ENCODE data around the gene CFAP410. TPM values are rescaled to one million over a fixed set of nuclear protein-coding genes. Genes with fewer than 3 reads are reported as not detected.
"Not testable (repeated sequence)": the region's sequence is repeated elsewhere in the genome, so short reads cannot be mapped to it uniquely, and the experiment has no call there.

The CFAP410 gene
- total RNA-seq, 4 donors from 2014 or later = 10.6 to 23.0 (median 20.0) TPM

DNA sequence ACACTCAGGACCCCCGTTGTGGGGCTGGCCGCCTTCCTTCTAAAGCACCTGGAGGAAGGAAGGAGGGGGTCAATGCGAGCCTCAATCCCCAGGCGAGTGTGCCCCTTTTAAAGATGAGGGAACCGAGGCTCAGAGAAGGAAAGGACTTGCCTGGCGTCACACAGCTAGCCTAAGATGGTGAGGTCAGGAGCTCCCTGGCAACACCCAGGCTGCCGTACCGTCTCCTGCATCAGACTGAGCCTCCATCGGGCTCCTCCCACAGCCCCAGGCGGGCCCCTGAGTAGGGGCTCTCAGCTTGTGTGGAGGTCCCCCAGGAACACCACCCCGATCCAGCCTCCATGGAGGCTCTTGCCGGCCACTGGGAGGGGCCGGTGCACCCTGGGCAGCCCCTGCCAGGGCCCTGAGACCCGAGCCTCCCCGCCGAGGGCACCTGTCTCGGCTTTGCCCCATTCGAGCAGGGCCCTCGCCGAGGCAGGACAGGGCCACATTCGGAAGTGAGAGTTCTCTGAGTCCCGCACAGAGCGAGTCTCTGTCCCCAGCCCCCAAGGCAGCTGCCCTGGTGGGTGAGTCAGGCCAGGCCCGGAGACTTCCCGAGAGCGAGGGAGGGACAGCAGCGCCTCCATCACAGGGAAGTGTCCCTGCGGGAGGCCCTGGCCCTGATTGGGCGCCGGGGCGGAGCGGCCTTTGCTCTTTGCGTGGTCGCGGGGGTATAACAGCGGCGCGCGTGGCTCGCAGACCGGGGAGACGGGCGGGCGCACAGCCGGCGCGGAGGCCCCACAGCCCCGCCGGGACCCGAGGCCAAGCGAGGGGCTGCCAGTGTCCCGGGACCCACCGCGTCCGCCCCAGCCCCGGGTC is 53.8 kb downstream of the CFAP410 start, which contains the start of gene AIRE:
TSS of gene AIRE (plus strand) at position 739 of the 855 bp plus-strand sequence. CDS start 131 bp downstream, outside the sequence.
- no peak for ATAC-seq
- in situ Hi-C loops (cut with MboI; ENCODE audit: low sequenced_read_pairs in 4 of 4) = no loop called here

DNA sequence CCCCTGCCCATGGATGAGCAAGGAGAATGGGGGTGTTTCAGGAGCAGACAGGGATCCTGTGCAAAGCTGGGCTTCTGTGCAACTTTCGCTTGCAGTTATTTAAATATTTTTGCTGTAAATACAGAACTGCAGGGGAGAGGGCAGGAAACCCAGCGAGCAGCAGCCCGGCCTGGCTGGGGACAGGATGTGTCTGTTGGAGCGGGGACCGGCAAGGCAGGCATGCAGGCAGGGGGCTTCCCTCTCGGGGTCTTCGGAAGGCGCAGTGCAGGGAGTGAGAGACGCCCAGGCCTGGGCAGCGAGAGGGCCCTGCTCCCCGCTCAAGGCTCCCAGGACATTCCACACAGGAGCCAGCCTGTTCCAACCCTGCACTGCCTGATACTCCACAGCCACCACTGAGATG is 55.2 kb downstream of the CFAP410 start:
- H3K4me3 ChIP-seq = no peak overlapping the region
- peaks cover 8 to 17% (median 12%) of the 10 kb centered on the region in 3 donors for H3K27me3 ChIP-seq
- TF ChIP-seq POLR2A (IDR thresholded peaks at IDR 0.05) = no peak
- TF ChIP-seq CTCF (IDR thresholded peaks at IDR 0.05 in 4 of 5, conservative IDR thresholded peaks at IDR 0.05 in 1 of 5) = no peak
- H3K9me3 ChIP-seq = no peaks in the 10 kb centered on the region
- no peaks in the 10 kb centered on the region for H3K36me3 ChIP-seq
- intact Hi-C loops (cut with DNase I; ENCODE audit: low total_unique reads) = no loop called here
- H3K27ac ChIP-seq = no peak overlapping the region
- ATAC-seq (no peak), DNase-seq (no peak)
- no peaks in the 10 kb centered on the region for H3K4me1 ChIP-seq
- in situ Hi-C loops (cut with MboI; ENCODE audit: low sequenced_read_pairs in 4 of 4) = no loop called here

More for the DNA sequence above, 53.8 kb downstream of the CFAP410 start, which contains the start of gene AIRE:
- no peak for DNase-seq
- Histone ChIP-seq H3K36me3 (no peaks in the 10 kb centered on the region), H3K9me3 (no peaks in the 10 kb centered on the region), H3K4me3 (no peak within 1 kb of the TSS), H3K27ac (no peak within 1 kb of the TSS), H3K4me1 (no peaks in the 10 kb centered on the region), H3K27me3 (peaks cover 8 to 17% (median 12%) of the 10 kb centered on the region in 3 donors)
- no peak for TF ChIP-seq POLR2A (IDR thresholded peaks at IDR 0.05)
- TF ChIP-seq CTCF (IDR thresholded peaks at IDR 0.05 in 4 of 5, conservative IDR thresholded peaks at IDR 0.05 in 1 of 5) = no peak
- intact Hi-C loops (cut with DNase I; ENCODE audit: low total_unique reads) = no loop called here

- in situ Hi-C loops (cut with MboI; ENCODE audit: low sequenced_read_pairs in 4 of 4); H3K4me1 ChIP-seq; H3K4me3 ChIP-seq; H3K36me3 ChIP-seq; H3K27ac ChIP-seq; H3K9me3 ChIP-seq; ATAC-seq; DNase-seq; intact Hi-C loops (cut with DNase I; ENCODE audit: low total_unique reads): not testable (repeated sequence)
- H3K27me3 ChIP-seq = peaks cover 8 to 17% (median 12%) of the 10 kb centered on the region in 3 donors
Measured at GRCh38 chr21:44283211-44283785, 55.9 kb downstream of the CFAP410 start.

DNA sequence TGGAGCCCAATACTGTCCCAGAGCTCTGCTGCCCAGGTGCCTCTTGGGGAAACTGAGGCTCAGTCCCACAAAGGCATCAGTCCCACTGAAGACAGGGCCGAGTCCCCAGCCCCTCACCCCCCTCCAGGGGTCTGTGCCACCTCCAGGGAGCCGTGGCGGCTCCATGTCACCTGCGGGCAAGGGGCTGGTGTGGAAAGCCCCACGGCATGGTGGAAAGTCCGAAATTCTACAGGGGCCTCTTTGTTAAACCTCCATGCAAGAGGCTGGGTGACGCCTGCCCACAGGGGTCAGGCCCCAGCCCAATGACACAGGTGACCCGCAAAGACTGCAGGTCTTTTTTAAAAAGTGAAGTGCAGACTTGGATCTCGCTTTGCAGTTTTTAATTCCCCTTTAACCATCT is 56.8 kb downstream of the CFAP410 start:
- no peak for DNase-seq
- H3K36me3 ChIP-seq = no peaks in the 10 kb centered on the region
- intact Hi-C loops (cut with DNase I; ENCODE audit: low total_unique reads) = no loop called here
- no peak overlapping the region for H3K27ac ChIP-seq
- ATAC-seq = no peak
- H3K27me3 ChIP-seq = peaks cover 8 to 16% (median 8%) of the 10 kb centered on the region in 3 donors
- no peaks in the 10 kb centered on the region for H3K4me1 ChIP-seq
- in situ Hi-C loops (cut with MboI; ENCODE audit: low sequenced_read_pairs in 4 of 4) = no loop called here
- TF ChIP-seq CTCF (IDR thresholded peaks at IDR 0.05 in 4 of 5, conservative IDR thresholded peaks at IDR 0.05 in 1 of 5) (no peak), POLR2A (IDR thresholded peaks at IDR 0.05) (no peak)
- H3K4me3 ChIP-seq = no peak overlapping the region
- no peaks in the 10 kb centered on the region for H3K9me3 ChIP-seq

GRCh38 chr21:44281801-44282200 is 57.4 kb downstream of the CFAP410 start:
- no peaks in the 10 kb centered on the region for H3K9me3 ChIP-seq
- H3K27ac ChIP-seq = no peak overlapping the region
- H3K4me1 ChIP-seq = no peaks in the 10 kb centered on the region
- ATAC-seq (no peak), DNase-seq (no peak)
- intact Hi-C loops (cut with DNase I; ENCODE audit: low total_unique reads) (no loop called here), in situ Hi-C loops (cut with MboI; ENCODE audit: low sequenced_read_pairs in 4 of 4) (no loop called here)
- H3K27me3 ChIP-seq = peaks cover 5 to 10% (median 7%) of the 10 kb centered on the region in 3 donors
- TF ChIP-seq POLR2A (IDR thresholded peaks at IDR 0.05) (no peak), CTCF (IDR thresholded peaks at IDR 0.05 in 4 of 5, conservative IDR thresholded peaks at IDR 0.05 in 1 of 5) (no peak)
- no peaks in the 10 kb centered on the region for H3K36me3 ChIP-seq
- no peak overlapping the region for H3K4me3 ChIP-seq
